ENCODE measurements around the gene WDFY3.
"Not testable (repeated sequence)": the region's sequence is repeated elsewhere in the genome, so short reads cannot be mapped to it uniquely, and the experiment has no call there.

WDFY3 gene

DNA sequence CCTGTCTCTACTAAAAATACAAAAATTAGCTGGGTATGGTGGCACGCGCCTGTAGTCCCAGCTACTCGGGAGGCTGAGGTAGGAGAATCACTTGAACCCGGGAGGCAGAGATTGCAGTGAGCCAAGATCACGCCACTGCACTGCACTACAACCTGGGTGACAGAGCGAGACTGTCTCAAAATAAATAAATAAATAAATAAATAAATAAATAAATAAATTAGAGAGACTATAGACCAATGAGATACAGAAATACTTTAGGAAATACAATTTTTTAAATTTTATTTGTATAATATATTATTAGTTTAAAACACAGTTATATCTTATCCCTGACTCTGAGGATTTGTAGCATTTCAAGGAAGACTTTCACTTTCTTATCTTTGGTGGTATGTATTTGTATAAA lies 136.9 kb downstream of the WDFY3 start:
- not testable (repeated sequence) for H2BK5ac ChIP-seq (ENCODE audit: low read length); H3K36me3 ChIP-seq (ENCODE audit: control insufficient read depth, insufficient read depth, low read length); H3K4me2 ChIP-seq (ENCODE audit: low read length); H3K56ac ChIP-seq (ENCODE audit: low read length); H3K4me3 ChIP-seq (ENCODE audit: low read length); H3K79me1 ChIP-seq (ENCODE audit: low read length); H3K4me1 ChIP-seq (ENCODE audit: control insufficient read depth, low read depth, low read length); H2AK5ac ChIP-seq (ENCODE audit: low read length); H3K23ac ChIP-seq (ENCODE audit: low read length); H3K27ac ChIP-seq (ENCODE audit: low read depth, low read length); H2BK120ac ChIP-seq (ENCODE audit: low read depth, low read length); H2BK15ac ChIP-seq (replicated peaks; ENCODE audit: low read depth); H3K9ac ChIP-seq (ENCODE audit: low read length); H3K18ac ChIP-seq (ENCODE audit: low read length); H4K8ac ChIP-seq (ENCODE audit: low read depth, low read length); H3K79me2 ChIP-seq (ENCODE audit: control insufficient read depth, insufficient read depth, low read length); H3K4ac ChIP-seq (ENCODE audit: low read depth, low read length); H4K5ac ChIP-seq (ENCODE audit: low read length); H3K27me3 ChIP-seq (ENCODE audit: insufficient read depth, low read length, poor library complexity); DNase-seq
- WGBS (ENCODE audit: extremely low coverage, insufficient coverage, low lambda C conversion rate) = no CpG with 5 or more reads among the region's 6 CpGs

DNA sequence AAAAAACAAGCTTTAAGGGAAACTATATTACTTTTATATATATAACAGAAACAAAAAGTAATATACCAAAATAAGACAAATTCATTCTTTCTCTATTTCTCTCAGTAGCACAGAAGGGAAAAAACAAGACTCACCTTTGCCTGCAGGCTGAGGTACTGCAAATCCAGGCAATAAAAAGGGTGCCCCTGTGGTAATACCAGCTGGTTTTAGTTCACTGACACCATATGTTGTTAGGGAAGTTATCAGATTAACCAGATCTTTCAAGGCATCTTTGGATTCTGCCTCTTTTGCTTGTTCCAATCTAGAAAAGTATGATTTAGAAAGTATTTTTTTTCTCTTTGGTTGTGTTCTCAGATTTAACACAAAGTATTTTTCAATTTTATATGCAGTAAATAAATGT lies 139.8 kb downstream of the WDFY3 start:
- Histone ChIP-seq H3K4me2 (ENCODE audit: low read length) (no peak overlapping the region), H3K23ac (ENCODE audit: low read length) (no peak overlapping the region), H3K56ac (ENCODE audit: low read length) (no peak overlapping the region), H2BK5ac (ENCODE audit: low read length) (no peak overlapping the region), H3K27ac (ENCODE audit: low read depth, low read length) (no peak overlapping the region), H2BK15ac (replicated peaks; ENCODE audit: low read depth) (no peak overlapping the region), H3K27me3 (ENCODE audit: insufficient read depth, low read length, poor library complexity) (no peaks in the 10 kb centered on the region), H3K4me3 (ENCODE audit: low read length) (no peak overlapping the region), H3K4ac (ENCODE audit: low read depth, low read length) (no peak overlapping the region), H3K36me3 (ENCODE audit: control insufficient read depth, insufficient read depth, low read length) (no peaks in the 10 kb centered on the region), H3K9ac (ENCODE audit: low read length) (no peak overlapping the region), H4K5ac (ENCODE audit: low read length) (no peak overlapping the region), H3K18ac (ENCODE audit: low read length) (no peak overlapping the region), H3K4me1 (ENCODE audit: control insufficient read depth, low read depth, low read length) (no peaks in the 10 kb centered on the region), H2BK120ac (ENCODE audit: low read depth, low read length) (no peak overlapping the region), H4K8ac (ENCODE audit: low read depth, low read length) (no peak overlapping the region), H3K79me1 (ENCODE audit: low read length) (no peaks in the 10 kb centered on the region), H2AK5ac (ENCODE audit: low read length) (no peak overlapping the region), H3K79me2 (ENCODE audit: control insufficient read depth, insufficient read depth, low read length) (no peaks in the 10 kb centered on the region)
- DNase-seq = peak; percentile 20

DNA sequence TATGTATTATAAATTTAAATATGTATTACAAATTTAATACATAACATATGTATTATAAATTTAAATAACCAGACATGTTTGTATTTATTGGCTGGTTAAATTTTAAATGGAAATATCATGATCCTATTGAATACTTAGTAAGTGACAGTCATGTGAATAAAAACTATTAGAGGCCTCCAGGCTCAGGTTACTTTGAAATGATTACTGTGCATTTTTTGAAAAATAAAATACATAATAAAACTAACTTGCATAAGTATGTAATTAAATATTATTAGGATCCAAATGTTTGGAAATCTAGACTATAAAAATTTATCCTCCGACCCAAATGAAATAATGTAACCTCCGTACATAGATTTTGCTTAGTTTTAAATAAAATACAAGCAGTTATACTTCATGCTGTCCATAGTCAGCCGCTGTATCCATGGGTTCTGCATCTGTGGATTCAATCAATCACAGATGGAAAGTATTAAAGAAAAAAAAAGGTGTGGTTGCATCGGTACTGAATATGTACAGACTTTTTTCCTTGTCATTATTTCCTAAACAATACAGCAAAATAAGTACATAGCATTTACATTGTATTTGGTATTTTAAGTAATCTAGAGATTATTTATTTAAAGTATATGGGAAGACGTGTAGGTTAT lies 140.7 kb downstream of the WDFY3 start:
- H3K4ac ChIP-seq (ENCODE audit: low read depth, low read length) = no peak overlapping the region
- H3K9ac ChIP-seq (ENCODE audit: low read length) = no peak overlapping the region
- H3K56ac ChIP-seq (ENCODE audit: low read length) = no peak overlapping the region
- H3K4me2 ChIP-seq (ENCODE audit: low read length) = no peak overlapping the region
- no peak overlapping the region for H3K4me3 ChIP-seq (ENCODE audit: low read length)
- 100% methylated on average over 1 of the region's 5 CpGs for WGBS (ENCODE audit: extremely low coverage, insufficient coverage, low lambda C conversion rate)
- H2BK5ac ChIP-seq (ENCODE audit: low read length) = no peak overlapping the region
- H3K79me1 ChIP-seq (ENCODE audit: low read length) = no peaks in the 10 kb centered on the region
- H3K4me1 ChIP-seq (ENCODE audit: control insufficient read depth, low read depth, low read length) = no peaks in the 10 kb centered on the region
- H3K23ac ChIP-seq (ENCODE audit: low read length) = no peak overlapping the region
- no peak overlapping the region for H2AK5ac ChIP-seq (ENCODE audit: low read length)
- no peak overlapping the region for H2BK15ac ChIP-seq (replicated peaks; ENCODE audit: low read depth)
- H3K79me2 ChIP-seq (ENCODE audit: control insufficient read depth, insufficient read depth, low read length) = no peaks in the 10 kb centered on the region
- no peaks in the 10 kb centered on the region for H3K27me3 ChIP-seq (ENCODE audit: insufficient read depth, low read length, poor library complexity)
- DNase-seq = no peak
- H4K8ac ChIP-seq (ENCODE audit: low read depth, low read length) = no peak overlapping the region
- H4K5ac ChIP-seq (ENCODE audit: low read length) = no peak overlapping the region
- H2BK120ac ChIP-seq (ENCODE audit: low read depth, low read length) = no peak overlapping the region
- no peak overlapping the region for H3K27ac ChIP-seq (ENCODE audit: low read depth, low read length)
- no peaks in the 10 kb centered on the region for H3K36me3 ChIP-seq (ENCODE audit: control insufficient read depth, insufficient read depth, low read length)
- no peak overlapping the region for H3K18ac ChIP-seq (ENCODE audit: low read length)

DNA sequence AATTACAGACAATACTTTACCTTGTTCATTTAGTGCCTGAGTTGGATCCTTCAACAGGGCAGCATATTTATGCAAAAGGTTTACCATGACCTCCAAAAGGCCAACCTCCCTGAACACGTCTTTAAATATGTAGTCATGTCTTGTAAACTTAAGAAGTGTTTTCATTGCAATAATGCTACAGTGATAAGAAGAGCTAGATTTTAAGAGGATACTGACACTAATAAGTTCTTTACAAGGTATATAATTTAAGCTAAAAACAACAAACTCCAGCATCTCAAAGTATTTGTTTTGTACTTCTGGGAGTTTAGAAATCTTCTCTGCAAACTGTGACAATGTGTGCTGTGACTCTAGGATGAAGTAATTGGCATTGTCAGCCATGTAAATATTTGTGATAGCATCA lies 145.4 kb downstream of the WDFY3 start:
- no peak for DNase-seq
- H2BK120ac ChIP-seq (ENCODE audit: low read depth, low read length) = no peak overlapping the region
- H3K4me1 ChIP-seq (ENCODE audit: control insufficient read depth, low read depth, low read length) = no peaks in the 10 kb centered on the region

DNA sequence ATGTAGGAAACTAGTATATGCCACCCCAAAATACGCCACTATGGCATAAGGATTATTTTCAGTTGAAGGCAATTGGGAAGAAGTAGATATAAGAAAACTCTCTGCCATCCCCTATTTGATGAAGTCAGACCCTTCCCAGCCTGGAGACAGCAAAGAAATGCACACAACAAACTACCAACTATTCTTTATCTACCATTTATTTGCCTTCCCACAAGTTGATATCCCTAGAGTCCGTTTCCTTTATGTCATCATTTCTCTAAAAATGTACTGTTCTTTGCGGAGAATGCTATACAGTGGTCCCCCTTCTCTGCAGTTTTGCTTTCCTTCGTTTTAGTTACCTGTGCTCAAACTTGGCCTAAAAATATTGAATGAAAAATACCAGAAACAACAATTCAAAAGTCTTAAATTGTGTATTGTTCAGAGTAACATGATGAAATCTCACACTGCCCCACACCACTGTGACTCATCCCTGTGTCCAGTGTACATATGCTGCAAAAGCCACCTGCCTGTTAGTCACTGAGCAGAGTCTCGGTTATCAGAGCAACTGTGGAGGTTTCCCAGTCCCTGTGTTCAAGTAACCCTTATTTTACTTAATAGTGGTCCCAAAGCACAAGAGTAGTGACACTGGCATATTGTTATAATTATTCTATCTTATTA lies 152.3 kb downstream of the WDFY3 start:
- DNase-seq = no peak
- Histone ChIP-seq H3K56ac (ENCODE audit: low read length) (no peak overlapping the region), H2BK120ac (ENCODE audit: low read depth, low read length) (no peak overlapping the region), H3K4me1 (ENCODE audit: control insufficient read depth, low read depth, low read length) (no peaks in the 10 kb centered on the region), H3K36me3 (ENCODE audit: control insufficient read depth, insufficient read depth, low read length) (no peaks in the 10 kb centered on the region), H2BK15ac (replicated peaks; ENCODE audit: low read depth) (no peak overlapping the region), H3K79me2 (ENCODE audit: control insufficient read depth, insufficient read depth, low read length) (no peaks in the 10 kb centered on the region), H3K4me2 (ENCODE audit: low read length) (no peak overlapping the region), H4K5ac (ENCODE audit: low read length) (no peak overlapping the region), H3K4me3 (ENCODE audit: low read length) (no peak overlapping the region), H2AK5ac (ENCODE audit: low read length) (no peak overlapping the region), H3K4ac (ENCODE audit: low read depth, low read length) (no peak overlapping the region), H3K9ac (ENCODE audit: low read length) (no peak overlapping the region), H2BK5ac (ENCODE audit: low read length) (no peak overlapping the region), H3K27ac (ENCODE audit: low read depth, low read length) (no peak overlapping the region), H3K27me3 (ENCODE audit: insufficient read depth, low read length, poor library complexity) (no peaks in the 10 kb centered on the region), H3K23ac (ENCODE audit: low read length) (no peak overlapping the region), H4K8ac (ENCODE audit: low read depth, low read length) (no peak overlapping the region), H3K18ac (ENCODE audit: low read length) (no peak overlapping the region), H3K79me1 (ENCODE audit: low read length) (no peaks in the 10 kb centered on the region)
- no CpG with 5 or more reads among the region's 5 CpGs for WGBS (ENCODE audit: extremely low coverage, insufficient coverage, low lambda C conversion rate)

More for the DNA sequence above, 145.4 kb downstream of the WDFY3 start:
- H3K79me2 ChIP-seq (ENCODE audit: control insufficient read depth, insufficient read depth, low read length) = no peaks in the 10 kb centered on the region
- no peaks in the 10 kb centered on the region for H3K36me3 ChIP-seq (ENCODE audit: control insufficient read depth, insufficient read depth, low read length)
- H2AK5ac ChIP-seq (ENCODE audit: low read length) = no peak overlapping the region
- WGBS (ENCODE audit: extremely low coverage, insufficient coverage, low lambda C conversion rate) = no CpG with 5 or more reads among the region's 1 CpG
- no peak overlapping the region for H4K5ac ChIP-seq (ENCODE audit: low read length)
- H3K18ac ChIP-seq (ENCODE audit: low read length) = no peak overlapping the region
- H2BK15ac ChIP-seq (replicated peaks; ENCODE audit: low read depth) = no peak overlapping the region
- H3K4me3 ChIP-seq (ENCODE audit: low read length) = no peak overlapping the region
- no peak overlapping the region for H3K56ac ChIP-seq (ENCODE audit: low read length)
- H3K4ac ChIP-seq (ENCODE audit: low read depth, low read length) = no peak overlapping the region
- no peak overlapping the region for H3K4me2 ChIP-seq (ENCODE audit: low read length)
- H3K9ac ChIP-seq (ENCODE audit: low read length) = no peak overlapping the region
- no peaks in the 10 kb centered on the region for H3K79me1 ChIP-seq (ENCODE audit: low read length)
- H4K8ac ChIP-seq (ENCODE audit: low read depth, low read length) = no peak overlapping the region
- H3K27ac ChIP-seq (ENCODE audit: low read depth, low read length) = no peak overlapping the region
- H2BK5ac ChIP-seq (ENCODE audit: low read length) = no peak overlapping the region
- no peaks in the 10 kb centered on the region for H3K27me3 ChIP-seq (ENCODE audit: insufficient read depth, low read length, poor library complexity)
- H3K23ac ChIP-seq (ENCODE audit: low read length) = no peak overlapping the region

DNA sequence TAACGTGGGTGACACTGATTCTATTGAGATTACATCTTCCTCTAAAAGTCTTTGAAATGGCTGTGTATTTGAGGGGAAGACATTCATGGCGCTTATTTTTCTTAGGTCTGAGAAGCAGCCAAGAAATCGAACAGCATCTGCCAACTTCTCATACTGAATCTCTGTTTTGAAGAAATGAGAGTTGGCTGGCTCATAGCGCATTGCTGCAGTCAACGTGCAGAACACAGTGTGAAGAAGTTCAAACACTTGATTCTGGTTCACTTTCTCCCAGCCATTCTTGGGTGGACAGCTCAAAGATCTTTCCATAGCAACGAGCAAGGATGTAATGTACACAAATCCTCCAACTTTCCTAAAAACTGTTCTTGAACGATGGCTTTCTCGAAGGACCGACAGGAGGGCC lies 156.5 kb downstream of the WDFY3 start:
- H3K4me2 ChIP-seq (ENCODE audit: low read length) = no peak overlapping the region
- no peak overlapping the region for H3K9ac ChIP-seq (ENCODE audit: low read length)
- no peaks in the 10 kb centered on the region for H3K79me1 ChIP-seq (ENCODE audit: low read length)
- no peaks in the 10 kb centered on the region for H3K36me3 ChIP-seq (ENCODE audit: control insufficient read depth, insufficient read depth, low read length)
- H3K18ac ChIP-seq (ENCODE audit: low read length) = no peak overlapping the region
- H3K23ac ChIP-seq (ENCODE audit: low read length) = no peak overlapping the region
- no peak for DNase-seq
- H4K8ac ChIP-seq (ENCODE audit: low read depth, low read length) = no peak overlapping the region
- H3K27ac ChIP-seq (ENCODE audit: low read depth, low read length) = no peak overlapping the region
- no peak overlapping the region for H2BK15ac ChIP-seq (replicated peaks; ENCODE audit: low read depth)
- H3K4ac ChIP-seq (ENCODE audit: low read depth, low read length) = no peak overlapping the region
- no CpG with 5 or more reads among the region's 9 CpGs for WGBS (ENCODE audit: extremely low coverage, insufficient coverage, low lambda C conversion rate)
- H3K4me1 ChIP-seq (ENCODE audit: control insufficient read depth, low read depth, low read length) = no peaks in the 10 kb centered on the region
- H2BK5ac ChIP-seq (ENCODE audit: low read length) = no peak overlapping the region
- H3K56ac ChIP-seq (ENCODE audit: low read length) = no peak overlapping the region
- H3K4me3 ChIP-seq (ENCODE audit: low read length) = no peak overlapping the region
- no peak overlapping the region for H2AK5ac ChIP-seq (ENCODE audit: low read length)
- H3K79me2 ChIP-seq (ENCODE audit: control insufficient read depth, insufficient read depth, low read length) = no peaks in the 10 kb centered on the region
- no peak overlapping the region for H4K5ac ChIP-seq (ENCODE audit: low read length)
- no peak overlapping the region for H2BK120ac ChIP-seq (ENCODE audit: low read depth, low read length)
- no peaks in the 10 kb centered on the region for H3K27me3 ChIP-seq (ENCODE audit: insufficient read depth, low read length, poor library complexity)
